LNCaP clone FGC (cell line): ENCODE measurements around the gene ADD1.

Experiments
- DNase-seq: peaks from one replicate; pipeline ENCODE4 v3.0.0-alpha.2; 2011; ENCODE audit warnings: low read depth
- H3K4me3 ChIP-seq: 2 replicates; pipeline ENCODE4 v1.5.1; 2011; ENCODE audit warnings: mild to moderate bottlenecking, low read depth, low read length, control low read depth
- TF ChIP-seq, protein P1 (sequence below): IDR thresholded peaks from 2 replicates; pipeline ENCODE4 v1.5.1; 2012; ENCODE audit warnings: mild to moderate bottlenecking; ENCODE audit not compliant: control insufficient read depth, insufficient read depth; ENCODE audit errors: extremely low read depth

ADD1 gene

DNA sequence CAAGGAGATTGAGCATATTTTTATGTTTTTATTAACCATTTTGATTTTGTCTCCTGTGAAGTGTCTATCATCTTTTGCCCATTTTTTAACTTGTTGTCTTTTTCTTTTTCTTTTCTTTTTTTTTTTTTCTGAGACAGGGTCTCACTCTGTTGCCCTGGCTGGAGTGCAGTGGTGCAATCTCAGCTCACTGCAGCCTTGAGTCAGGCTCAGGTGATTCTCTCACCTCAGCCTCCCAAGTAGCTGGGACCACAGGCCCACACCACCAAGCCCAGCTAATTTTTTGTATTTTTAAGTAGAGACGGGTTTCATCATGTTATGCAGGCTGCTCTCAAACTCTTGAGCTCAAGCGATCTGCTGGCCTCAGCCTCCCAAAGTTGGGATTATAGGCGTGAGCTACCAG is 4.6 kb upstream of the ADD1 start:
- TF ChIP-seq, protein P1, sequence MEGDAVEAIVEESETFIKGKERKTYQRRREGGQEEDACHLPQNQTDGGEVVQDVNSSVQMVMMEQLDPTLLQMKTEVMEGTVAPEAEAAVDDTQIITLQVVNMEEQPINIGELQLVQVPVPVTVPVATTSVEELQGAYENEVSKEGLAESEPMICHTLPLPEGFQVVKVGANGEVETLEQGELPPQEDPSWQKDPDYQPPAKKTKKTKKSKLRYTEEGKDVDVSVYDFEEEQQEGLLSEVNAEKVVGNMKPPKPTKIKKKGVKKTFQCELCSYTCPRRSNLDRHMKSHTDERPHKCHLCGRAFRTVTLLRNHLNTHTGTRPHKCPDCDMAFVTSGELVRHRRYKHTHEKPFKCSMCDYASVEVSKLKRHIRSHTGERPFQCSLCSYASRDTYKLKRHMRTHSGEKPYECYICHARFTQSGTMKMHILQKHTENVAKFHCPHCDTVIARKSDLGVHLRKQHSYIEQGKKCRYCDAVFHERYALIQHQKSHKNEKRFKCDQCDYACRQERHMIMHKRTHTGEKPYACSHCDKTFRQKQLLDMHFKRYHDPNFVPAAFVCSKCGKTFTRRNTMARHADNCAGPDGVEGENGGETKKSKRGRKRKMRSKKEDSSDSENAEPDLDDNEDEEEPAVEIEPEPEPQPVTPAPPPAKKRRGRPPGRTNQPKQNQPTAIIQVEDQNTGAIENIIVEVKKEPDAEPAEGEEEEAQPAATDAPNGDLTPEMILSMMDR = no peak
- no peak overlapping the region for H3K4me3 ChIP-seq
- DNase-seq = no peak

DNA sequence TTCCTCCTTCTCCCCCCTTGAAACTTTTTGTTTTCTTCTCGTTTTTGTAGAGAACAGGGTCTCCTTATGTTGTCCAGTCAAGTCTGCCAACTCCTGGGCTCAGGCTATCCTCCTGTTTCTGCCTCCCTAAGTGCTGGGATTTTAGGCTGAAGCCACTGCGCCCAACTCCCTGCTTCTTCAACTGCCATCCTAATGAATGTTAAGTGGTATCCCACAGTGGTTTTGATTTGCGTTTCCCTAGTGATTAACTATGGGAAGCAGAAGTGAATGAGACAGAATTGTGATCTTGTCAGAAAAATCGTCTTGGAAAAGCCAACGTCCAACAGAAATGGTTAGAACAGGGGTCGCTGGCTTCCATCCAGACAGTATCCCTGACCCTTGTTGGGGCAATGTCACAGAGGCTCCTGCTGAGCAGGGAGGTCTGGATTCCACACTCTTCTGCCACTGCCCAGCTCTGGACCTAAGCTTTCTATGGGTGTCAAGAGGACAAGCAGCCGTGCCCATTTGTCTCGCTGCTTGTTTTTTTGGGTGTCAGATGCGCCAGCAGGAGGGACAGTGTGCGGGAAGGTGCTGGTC is 869 bp upstream of the ADD1 start:
- DNase-seq = no peak

DNA sequence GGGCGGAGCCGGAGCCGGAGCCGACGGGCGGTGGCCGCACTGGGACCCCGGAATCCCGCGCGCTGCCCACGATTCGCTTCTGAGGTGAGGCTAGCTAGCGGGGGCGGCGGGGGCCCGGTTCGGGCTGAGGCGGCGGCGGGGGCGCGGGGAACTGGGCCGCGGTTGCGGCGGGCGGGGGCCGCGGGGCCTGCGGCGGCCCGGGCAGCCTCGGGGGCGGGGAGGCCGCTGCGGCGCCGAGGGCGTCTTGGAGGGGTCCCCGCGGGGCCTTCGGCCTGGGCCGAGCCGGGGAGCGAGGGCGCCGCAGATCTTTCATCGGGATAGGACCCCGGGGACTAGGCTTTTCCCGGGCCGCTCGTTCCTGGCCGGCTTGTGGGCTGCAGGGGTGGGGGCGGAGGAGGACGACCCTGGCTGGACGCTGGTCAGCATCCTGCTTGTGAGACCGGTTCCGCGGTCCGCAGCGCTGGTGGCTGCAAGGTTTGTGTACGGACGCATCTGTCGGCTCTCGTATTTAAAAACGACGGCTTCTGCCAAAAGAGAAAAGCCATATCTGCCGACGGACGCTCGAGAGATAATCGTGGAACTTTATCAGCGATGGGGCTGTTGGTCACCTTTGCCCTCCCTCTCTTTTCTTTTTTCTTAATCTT is 419 bp downstream of the ADD1 start:
- peak; percentile 34 for DNase-seq
- H3K4me3 ChIP-seq = peak overlapping the region; percentile 81
- TF ChIP-seq, protein P1 = no peak

More for the DNA sequence above, 869 bp upstream of the ADD1 start:
- H3K4me3 ChIP-seq = peak overlapping the region; percentile 81
- TF ChIP-seq, protein P1 = no peak

DNA sequence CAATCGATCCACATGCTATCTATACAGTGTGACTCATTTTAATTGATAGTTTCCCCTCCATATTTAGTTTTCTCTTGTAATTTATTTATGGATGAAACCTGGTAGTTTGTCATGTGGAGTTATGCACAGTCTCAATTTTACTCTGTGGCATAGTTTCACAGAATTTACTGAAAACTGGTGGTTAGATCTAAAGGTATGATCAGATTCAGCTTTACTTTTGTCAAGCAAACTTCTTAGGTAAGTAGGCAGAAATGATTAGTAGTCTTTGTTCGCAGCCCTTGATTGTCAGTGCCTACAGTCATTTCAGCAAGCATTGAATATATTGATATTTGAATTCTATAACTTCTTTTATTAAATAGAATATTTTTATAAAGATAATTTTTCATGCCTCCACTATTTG is 2.5 kb downstream of the ADD1 start:
- no peak for DNase-seq
- TF ChIP-seq, protein P1 = no peak
- H3K4me3 ChIP-seq = no peak overlapping the region

DNA sequence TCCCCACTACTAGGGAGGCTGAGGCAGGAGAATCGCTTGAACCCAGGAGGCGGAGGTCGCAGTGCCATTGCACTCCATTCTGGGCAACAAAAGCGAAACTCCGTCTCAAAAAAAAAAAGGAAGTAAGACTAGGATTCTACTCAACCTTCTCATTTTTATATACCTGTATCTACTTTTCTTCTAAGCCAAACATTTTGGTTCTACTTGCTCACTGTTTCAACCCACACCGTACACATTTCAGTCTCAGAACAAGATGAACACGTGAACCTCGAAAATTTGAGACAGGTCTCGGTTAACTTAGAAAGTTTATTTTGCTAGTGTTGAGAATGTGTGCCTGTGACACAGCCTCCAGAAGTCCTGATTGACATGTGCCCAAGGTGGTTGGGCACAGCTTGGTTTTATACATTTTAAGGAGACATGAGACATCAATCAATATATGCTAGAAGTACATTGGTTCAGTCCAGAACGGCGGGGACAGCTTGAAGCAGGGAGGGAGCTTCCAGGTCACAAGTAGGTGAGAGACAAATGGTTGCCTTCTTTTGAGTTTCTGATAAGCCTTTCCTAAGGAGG is 3.7 kb downstream of the ADD1 start:
- no peak for DNase-seq
- H3K4me3 ChIP-seq = no peak overlapping the region
- TF ChIP-seq, protein P1 = no peak

DNA sequence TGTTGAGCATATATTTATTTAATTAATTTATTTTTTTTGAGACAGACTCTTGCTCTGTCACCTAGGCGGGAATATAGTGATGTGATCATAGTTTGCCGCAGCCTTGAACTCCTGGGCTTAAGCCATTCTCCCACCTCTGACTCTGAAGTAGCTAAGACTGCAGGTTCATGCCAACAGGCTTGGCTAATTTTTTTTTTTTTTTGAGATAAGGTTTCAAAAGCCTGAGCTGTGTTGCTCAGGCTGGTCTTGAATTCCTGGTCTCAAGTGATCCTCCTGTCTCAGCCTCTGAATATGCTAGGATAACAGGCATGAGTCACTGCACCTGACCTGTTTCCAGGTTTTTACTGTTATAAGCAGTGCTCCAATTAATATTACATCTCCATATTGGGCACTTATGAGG is 4.8 kb downstream of the ADD1 start:
- no peak overlapping the region for H3K4me3 ChIP-seq
- TF ChIP-seq, protein P1 = no peak
- no peak for DNase-seq
